NCI-H1930 (cell line): Measurements from ENCODE around the gene ZNF667.

Source experiments
- DNase-seq, 2 experiments: peaks; one replicate each; lab custom pipeline; 2025; lab: John Stamatoyannopoulos, UW

Gene ZNF667

GRCh38 chr19:56393119-56394012 is 83.8 kb downstream of the ZNF667 start, which contains the start of gene ZNF582:
ZNF582 (minus strand) TSS chr19:56393534; CDS start chr19:56391752, 1,782 bp downstream.
- peak; percentile 97 to 99 for DNase-seq
